ENCODE measurements around the gene STK11. TPM values are rescaled to one million over a fixed set of nuclear protein-coding genes. Genes with fewer than 3 reads are reported as not detected.

Gene STK11
- polyA plus RNA-seq, 2 of the 4 experiments (the other 2 are of a cell fraction): 16.2 to 33.6 TPM

- TF ChIP-seq TFCP2L1 (CRISPR knock-in tag; IDR thresholded peaks at IDR 0.05) (no peak), E2F6 (IDR thresholded peaks at IDR 0.05; ENCODE audit: borderline replicate concordance, low read depth) (no peak), ELK1 (IDR thresholded peaks at IDR 0.05; ENCODE audit: low read depth, low read length) (no peak)
Measured at GRCh38 chr19:1229924-1230782, 24.6 kb downstream of the STK11 start (continued).

DNA sequence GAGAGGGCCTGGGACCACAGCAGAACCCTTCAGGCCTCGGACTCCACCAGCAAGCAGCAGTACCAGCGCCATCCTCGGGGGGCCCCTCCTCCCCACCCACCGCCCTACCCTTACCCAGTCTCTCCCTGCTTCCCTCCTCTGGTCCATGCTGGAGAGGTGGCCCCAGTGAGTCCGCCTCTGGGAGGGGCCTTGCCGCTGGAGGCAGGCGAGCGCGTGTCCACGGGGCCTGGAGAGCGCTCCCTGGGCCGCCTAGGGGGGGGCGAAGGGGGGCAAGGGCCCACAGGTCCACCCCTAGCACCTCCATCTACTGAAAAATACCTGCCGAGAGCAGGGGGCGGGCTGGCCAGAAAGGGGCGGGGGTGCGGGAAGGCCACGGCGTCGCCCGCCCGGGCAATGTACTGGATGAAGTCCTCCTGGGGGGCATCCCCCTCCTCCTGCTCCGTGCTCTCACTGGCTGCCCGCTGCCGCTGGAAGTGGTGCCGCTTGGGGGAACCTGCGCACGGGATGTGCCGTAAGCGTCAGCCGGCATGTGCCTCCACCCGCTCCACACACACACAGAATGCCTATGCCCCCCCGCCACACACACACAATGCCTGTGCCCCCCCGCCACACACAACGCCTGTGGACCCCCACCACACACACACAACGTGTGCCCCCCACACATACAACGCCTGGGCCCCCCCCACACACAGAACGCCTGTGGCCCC, 25.4 kb downstream of the STK11 start:
- CTCF ChIA-PET: interaction anchor here (0.7 to 1.1 kb wide), 2 partner anchors 10 to 54 kb away, joined by 3 to 6 read pairs; no protein-coding TSS in a partner anchor
- Histone ChIP-seq H3K4me1 (peaks cover 19% of the 10 kb centered on the region; the same call in 2 of the 3 replicates), H3K4me2 (no peak overlapping the region), H3K27ac (no peak overlapping the region), H3K4me3 (no peak overlapping the region), H3K9me3 (no peaks in the 10 kb centered on the region)
- WGBS (ENCODE audit: missing lambda C conversion rate): 90% methylated on average over 22 of the region's 38 CpGs
- FAIRE-seq (no peak), DNase-seq (ENCODE audit: low read depth in 1 of 2, low spot score in 1 of 2) (no peak), ATAC-seq (peak in 1 of 2 experiments; percentile 44; a peak in 3 of 6 replicates)
- TF ChIP-seq ZNF302 (CRISPR knock-in tag; IDR thresholded peaks at IDR 0.05) (no peak), HEYL (CRISPR knock-in tag; IDR thresholded peaks at IDR 0.05) (no peak), MYC (IDR thresholded peaks at IDR 0.05; ENCODE audit: borderline replicate concordance, low read length) (no peak), HOXA7 (CRISPR knock-in tag; IDR thresholded peaks at IDR 0.05) (no peak), TFCP2L1 (CRISPR knock-in tag; IDR thresholded peaks at IDR 0.05) (no peak), FOSB (CRISPR knock-in tag; IDR thresholded peaks at IDR 0.05) (no peak), NPAS2 (CRISPR knock-in tag; IDR thresholded peaks at IDR 0.05; ENCODE audit: borderline replicate concordance) (no peak)
- POLR2A ChIA-PET: interaction anchor here (0.7 kb wide), 1 partner anchor 15 kb away, joined by 3 read pairs; no protein-coding TSS in a partner anchor

GRCh38 chr19:1231729-1232637, 26.4 kb downstream of the STK11 start:
- peak overlapping the region in 1 of 2 experiments; percentile 43; a peak in 3 of 6 replicates for H3K27ac ChIP-seq
- no peak overlapping the region for H3K4me3 ChIP-seq
- no peaks in the 10 kb centered on the region for H3K9me3 ChIP-seq
- POLR2A ChIA-PET: interaction anchor here (1.4 kb wide), 1 partner anchor 37 kb away, joined by 3 read pairs; no protein-coding TSS in a partner anchor
- H3K4me2 ChIP-seq: no peak overlapping the region
- DNase-seq (ENCODE audit: low read depth in 1 of 2, low spot score in 1 of 2) (no peak), ATAC-seq (peak; percentile 35 to 52; a peak in 4 of 6 replicates), FAIRE-seq (no peak)
- CTCF ChIA-PET: interaction anchor here (0.8 to 4.2 kb wide), 3 partner anchors 10 to 233 kb away, joined by 3 to 26 read pairs (median 3); no protein-coding TSS in a partner anchor
- peaks cover 25% of the 10 kb centered on the region; the same call in 2 of the 3 replicates for H3K4me1 ChIP-seq
- 57% methylated on average over 8 of the region's 15 CpGs for WGBS (ENCODE audit: missing lambda C conversion rate)
- no peak for TF ChIP-seq E2F6 (IDR thresholded peaks at IDR 0.05; ENCODE audit: borderline replicate concordance, low read depth)
- TF ChIP-seq TP53 (CRISPR knock-in tag; IDR thresholded peaks at IDR 0.05): no peak
- no peak for TF ChIP-seq RCOR1 (IDR thresholded peaks at IDR 0.05; ENCODE audit: low read depth, low read length)
- TF ChIP-seq MAFK (IDR thresholded peaks at IDR 0.05; ENCODE audit: partially characterized antibody): no peak
- no peak for TF ChIP-seq MAZ (IDR thresholded peaks at IDR 0.05; ENCODE audit: borderline replicate concordance, low read depth, low read length)
- TF ChIP-seq PHF8 (IDR thresholded peaks at IDR 0.05; ENCODE audit: borderline replicate concordance, low read depth): no peak
- TF ChIP-seq, protein P1, sequence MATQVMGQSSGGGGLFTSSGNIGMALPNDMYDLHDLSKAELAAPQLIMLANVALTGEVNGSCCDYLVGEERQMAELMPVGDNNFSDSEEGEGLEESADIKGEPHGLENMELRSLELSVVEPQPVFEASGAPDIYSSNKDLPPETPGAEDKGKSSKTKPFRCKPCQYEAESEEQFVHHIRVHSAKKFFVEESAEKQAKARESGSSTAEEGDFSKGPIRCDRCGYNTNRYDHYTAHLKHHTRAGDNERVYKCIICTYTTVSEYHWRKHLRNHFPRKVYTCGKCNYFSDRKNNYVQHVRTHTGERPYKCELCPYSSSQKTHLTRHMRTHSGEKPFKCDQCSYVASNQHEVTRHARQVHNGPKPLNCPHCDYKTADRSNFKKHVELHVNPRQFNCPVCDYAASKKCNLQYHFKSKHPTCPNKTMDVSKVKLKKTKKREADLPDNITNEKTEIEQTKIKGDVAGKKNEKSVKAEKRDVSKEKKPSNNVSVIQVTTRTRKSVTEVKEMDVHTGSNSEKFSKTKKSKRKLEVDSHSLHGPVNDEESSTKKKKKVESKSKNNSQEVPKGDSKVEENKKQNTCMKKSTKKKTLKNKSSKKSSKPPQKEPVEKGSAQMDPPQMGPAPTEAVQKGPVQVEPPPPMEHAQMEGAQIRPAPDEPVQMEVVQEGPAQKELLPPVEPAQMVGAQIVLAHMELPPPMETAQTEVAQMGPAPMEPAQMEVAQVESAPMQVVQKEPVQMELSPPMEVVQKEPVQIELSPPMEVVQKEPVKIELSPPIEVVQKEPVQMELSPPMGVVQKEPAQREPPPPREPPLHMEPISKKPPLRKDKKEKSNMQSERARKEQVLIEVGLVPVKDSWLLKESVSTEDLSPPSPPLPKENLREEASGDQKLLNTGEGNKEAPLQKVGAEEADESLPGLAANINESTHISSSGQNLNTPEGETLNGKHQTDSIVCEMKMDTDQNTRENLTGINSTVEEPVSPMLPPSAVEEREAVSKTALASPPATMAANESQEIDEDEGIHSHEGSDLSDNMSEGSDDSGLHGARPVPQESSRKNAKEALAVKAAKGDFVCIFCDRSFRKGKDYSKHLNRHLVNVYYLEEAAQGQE (IDR thresholded peaks at IDR 0.05): no peak
- no peak for TF ChIP-seq CHD2 (IDR thresholded peaks at IDR 0.05; ENCODE audit: low read length, partially characterized antibody)
- TF ChIP-seq JUN (IDR thresholded peaks at IDR 0.05): no peak
- no peak for TF ChIP-seq CBX8 (IDR thresholded peaks at IDR 0.05)
- no peak for TF ChIP-seq TFCP2L1 (CRISPR knock-in tag; IDR thresholded peaks at IDR 0.05)
- no peak for TF ChIP-seq CHD4 (IDR thresholded peaks at IDR 0.05; ENCODE audit: borderline replicate concordance)
- no peak for TF ChIP-seq HDAC2 (IDR thresholded peaks at IDR 0.05)
- TF ChIP-seq GATA3 (IDR thresholded peaks at IDR 0.05; ENCODE audit: borderline replicate concordance): no peak
- TF ChIP-seq EHMT2 (IDR thresholded peaks at IDR 0.05; ENCODE audit: low read depth): no peak
- no peak for TF ChIP-seq POLR2AphosphoS2 (conservative IDR thresholded peaks at IDR 0.05; ENCODE audit: low read length)
- TF ChIP-seq NFE2L2 (conservative IDR thresholded peaks at IDR 0.05; ENCODE audit: low read length): no peak
